ENCODE results near the gene LRRN4.

The LRRN4 gene

GRCh38 chr20:6086868-6087267 is 33.0 kb upstream of the LRRN4 start:
- no peaks in the 10 kb centered on the region for H3K79me2 ChIP-seq (ENCODE audit: insufficient read depth, low read length)
- H2AFZ ChIP-seq (ENCODE audit: low read length) = no peak overlapping the region
- no peak overlapping the region for H3K4me3 ChIP-seq (ENCODE audit: low read length, poor library complexity, severe bottlenecking)
- no peaks in the 10 kb centered on the region for H3K9me2 ChIP-seq (replicated peaks; ENCODE audit: low read depth, low read length)
- H3K4me1 ChIP-seq (ENCODE audit: insufficient read depth, low read length, poor library complexity, severe bottlenecking) = no peaks in the 10 kb centered on the region
- H3K27me3 ChIP-seq (ENCODE audit: insufficient read depth, low read length, poor library complexity, severe bottlenecking) = no peaks in the 10 kb centered on the region
- no peak for TF ChIP-seq CTCF (conservative IDR thresholded peaks at IDR 0.05; ENCODE audit: low read length)
- H3K36me3 ChIP-seq (ENCODE audit: insufficient read depth, low read length) = no peaks in the 10 kb centered on the region
- H3K4me2 ChIP-seq (ENCODE audit: low read depth, low read length, poor library complexity, severe bottlenecking) = no peak overlapping the region
- no peaks in the 10 kb centered on the region for H3K9me3 ChIP-seq (ENCODE audit: insufficient read depth, low read depth, low read length)
- no peaks in the 10 kb centered on the region for H3F3A ChIP-seq (ENCODE audit: low read depth)
- no peak overlapping the region for H3K9ac ChIP-seq (ENCODE audit: low read depth, low read length, poor library complexity, severe bottlenecking)
- no peaks in the 10 kb centered on the region for H4K20me1 ChIP-seq (ENCODE audit: insufficient read depth, low read length, poor library complexity, severe bottlenecking)

- Histone ChIP-seq H3K4me2 (ENCODE audit: low read depth, low read length, poor library complexity, severe bottlenecking) (no peak overlapping the region), H4K20me1 (ENCODE audit: insufficient read depth, low read length, poor library complexity, severe bottlenecking) (no peaks in the 10 kb centered on the region), H3K9me3 (ENCODE audit: insufficient read depth, low read depth, low read length) (no peaks in the 10 kb centered on the region), H3K4me1 (ENCODE audit: insufficient read depth, low read length, poor library complexity, severe bottlenecking) (no peaks in the 10 kb centered on the region), H3K4me3 (ENCODE audit: low read length, poor library complexity, severe bottlenecking) (no peak overlapping the region), H3K79me2 (ENCODE audit: insufficient read depth, low read length) (no peaks in the 10 kb centered on the region), H3K9ac (ENCODE audit: low read depth, low read length, poor library complexity, severe bottlenecking) (no peak overlapping the region), H3K36me3 (ENCODE audit: insufficient read depth, low read length) (no peaks in the 10 kb centered on the region), H3K27me3 (ENCODE audit: insufficient read depth, low read length, poor library complexity, severe bottlenecking) (no peaks in the 10 kb centered on the region), H2AFZ (ENCODE audit: low read length) (no peak overlapping the region), H3K9me2 (replicated peaks; ENCODE audit: low read depth, low read length) (no peaks in the 10 kb centered on the region), H3F3A (ENCODE audit: low read depth) (no peaks in the 10 kb centered on the region)
- TF ChIP-seq CTCF (conservative IDR thresholded peaks at IDR 0.05; ENCODE audit: low read length) (no peak), EZH2phosphoT487 (IDR thresholded peaks at IDR 0.05; ENCODE audit: borderline replicate concordance) (no peak)
Measured at GRCh38 chr20:6083926-6084325, 30.1 kb upstream of the LRRN4 start.

- H3K4me3 ChIP-seq (ENCODE audit: low read length, poor library complexity, severe bottlenecking) = no peak overlapping the region
- no peaks in the 10 kb centered on the region for H3K4me1 ChIP-seq (ENCODE audit: insufficient read depth, low read length, poor library complexity, severe bottlenecking)
- H3K27me3 ChIP-seq (ENCODE audit: insufficient read depth, low read length, poor library complexity, severe bottlenecking) = no peaks in the 10 kb centered on the region
- no peak overlapping the region for H3K9ac ChIP-seq (ENCODE audit: low read depth, low read length, poor library complexity, severe bottlenecking)
- H3K9me3 ChIP-seq (ENCODE audit: insufficient read depth, low read depth, low read length) = no peaks in the 10 kb centered on the region
- H4K20me1 ChIP-seq (ENCODE audit: insufficient read depth, low read length, poor library complexity, severe bottlenecking) = no peaks in the 10 kb centered on the region
- no peaks in the 10 kb centered on the region for H3K79me2 ChIP-seq (ENCODE audit: insufficient read depth, low read length)
- no peaks in the 10 kb centered on the region for H3K36me3 ChIP-seq (ENCODE audit: insufficient read depth, low read length)
- no peak overlapping the region for H3K4me2 ChIP-seq (ENCODE audit: low read depth, low read length, poor library complexity, severe bottlenecking)
- H3F3A ChIP-seq (ENCODE audit: low read depth) = no peaks in the 10 kb centered on the region
- TF ChIP-seq CTCF (conservative IDR thresholded peaks at IDR 0.05; ENCODE audit: low read length) (no peak), EZH2phosphoT487 (IDR thresholded peaks at IDR 0.05; ENCODE audit: borderline replicate concordance) (no peak)
- no peak overlapping the region for H2AFZ ChIP-seq (ENCODE audit: low read length)
- H3K9me2 ChIP-seq (replicated peaks; ENCODE audit: low read depth, low read length) = no peaks in the 10 kb centered on the region
Measured at GRCh38 chr20:6081236-6081635, 27.4 kb upstream of the LRRN4 start.
